HCT116 (cell line): ENCODE data around the gene ACOXL. TPM values are rescaled to one million over a fixed set of nuclear protein-coding genes. Genes with fewer than 3 reads are reported as not detected.

Source experiments
- ATAC-seq: fragments of 200-7000 bp; cut with Tn5 transposase; 2 replicates; pipeline ENCODE4 v1.9.1; 2020; ENCODE audit warnings: mild to moderate bottlenecking, moderate library complexity
- BruUV-seq: library from RNA; stranded (reverse); fragments of 400-500 nt; replicated peaks from 2 replicates; lab custom pipeline; 2021; lab: Mats Ljungman, UMichigan
- CTCF ChIA-PET: fragments of 300-600 bp; sonication (Branson Sonifier 250); formaldehyde crosslinking; loops from one replicate; lab custom pipeline; 2021; ENCODE audit warnings: antibody characterized with exemption; lab: Charles Lee
- POLR2A ChIA-PET: fragments of 300-600, 350-600 bp; sonication (Branson Sonifier 250); formaldehyde crosslinking; loops from one replicate; lab custom pipeline; 2021; ENCODE audit warnings: antibody characterized with exemption; lab: Charles Lee
- RAD21 ChIA-PET, 2 experiments: fragments of 300-600 bp; sonication (Branson Sonifier 250); formaldehyde crosslinking; loops; one replicate each; lab custom pipeline; 2023; ENCODE audit warnings: low total read pairs in 2 of 2; ENCODE audit not compliant: uncharacterized antibody in 2 of 2, unreplicated experiment in 2 of 2, low non-redundant PET in 1 of 2; lab: Charles Lee
- DNase-seq: peaks from one replicate; pipeline ENCODE4 v3.0.0-alpha.2; 2010; ENCODE audit warnings: low read depth, low spot score
- H2AFZ ChIP-seq: fragments of 200-600 bp; shearing (Covaris generic), sonication (generic); 2 replicates; pipeline ENCODE4 v1.6.1; 2017; ENCODE audit warnings: low read depth, mixed run types, mixed read lengths, antibody characterized with exemption, low read length; ENCODE audit not compliant: poor library complexity, severe bottlenecking
- H3K27ac ChIP-seq: 2 replicates; pipeline ENCODE4 v1.5.1; 2012; ENCODE audit warnings: low read depth, low read length
- H3K27me3 ChIP-seq: fragments of 200-600 bp; sonication (generic); 2 replicates; pipeline ENCODE4 v1.6.1; 2016; ENCODE audit warnings: mixed run types, low read length, mixed read lengths; ENCODE audit not compliant: insufficient read depth
- H3K36me3 ChIP-seq, 2 experiments: fragments of 200-500 bp in 1 of 2; fragments of 200-600 bp in 1 of 2; sonication (Bioruptor generic) in 1 of 2; sonication (generic) in 1 of 2; 2 replicates each; pipeline versions ENCODE4 v1.5.1 to v1.6.1; 2014 to 2016; ENCODE audit warnings: low read length in 2 of 2, inconsistent platforms in 1 of 2, mixed read lengths in 1 of 2, mixed run types in 1 of 2; ENCODE audit not compliant: insufficient read depth in 2 of 2, control insufficient read depth in 1 of 2
- H3K4me1 ChIP-seq, 2 experiments: fragments of 200-600 bp in 1 of 2; sonication (generic) in 1 of 2; 2 replicates each; pipeline versions ENCODE4 v1.5.1 to v1.6.1; 2012 to 2017; ENCODE audit warnings: low read length in 2 of 2, inconsistent platforms in 1 of 2, mild to moderate bottlenecking in 1 of 2, mixed read lengths in 1 of 2, mixed run types in 1 of 2, moderate library complexity in 1 of 2; ENCODE audit not compliant: insufficient read depth in 2 of 2, control insufficient read depth in 1 of 2
- H3K4me2 ChIP-seq: fragments of 200-600 bp; sonication (generic); 2 replicates; pipeline ENCODE4 v1.6.1; 2017; ENCODE audit warnings: mixed run types, low read length, mixed read lengths
- H3K4me3 ChIP-seq, 2 experiments: fragments of 200-600 bp in 1 of 2; sonication (generic) in 1 of 2; replicated peaks in 1 of 2; 2 replicates each; pipeline ENCODE4 v1.5.1; 2011 to 2016; ENCODE audit warnings: low read length in 2 of 2, control low read depth in 1 of 2, low read depth in 1 of 2, mild to moderate bottlenecking in 1 of 2, mixed read lengths in 1 of 2, mixed run types in 1 of 2
- H3K79me2 ChIP-seq: fragments of 200-600 bp; sonication (generic); 2 replicates; pipeline ENCODE4 v1.6.1; 2017; ENCODE audit warnings: mild to moderate bottlenecking, mixed run types, low read length, moderate library complexity, mixed read lengths; ENCODE audit not compliant: insufficient read depth
- H3K9ac ChIP-seq: fragments of 200-600 bp; sonication (generic); 2 replicates; pipeline ENCODE4 v1.6.1; 2016; ENCODE audit warnings: low read length, mixed read lengths
- H3K9me2 ChIP-seq: fragments of 200-600 bp; sonication (generic), shearing (Covaris generic); 2 replicates; pipeline ENCODE4 v1.6.1; 2017; ENCODE audit warnings: mixed run types, mild to moderate bottlenecking, moderate library complexity; ENCODE audit not compliant: insufficient read depth
- H3K9me3 ChIP-seq, 2 experiments: fragments of 200-500 bp in 1 of 2; fragments of 200-600 bp in 1 of 2; sonication (Bioruptor generic) in 1 of 2; sonication (generic) in 1 of 2; 2 replicates each; pipeline ENCODE4 v1.6.1; 2014 to 2017; ENCODE audit warnings: low read length in 2 of 2, mixed read lengths in 2 of 2, inconsistent platforms in 1 of 2, low read depth in 1 of 2, mild to moderate bottlenecking in 1 of 2, mixed run types in 1 of 2, moderate library complexity in 1 of 2; ENCODE audit not compliant: control insufficient read depth in 1 of 2, insufficient read depth in 1 of 2
- H4K20me1 ChIP-seq: fragments of 200-600 bp; sonication (generic), shearing (Covaris generic); 2 replicates; pipeline ENCODE4 v1.6.1; 2017; ENCODE audit warnings: mixed run types, mild to moderate bottlenecking, moderate library complexity; ENCODE audit not compliant: insufficient read depth
- EZH2 ChIP-seq: fragments of 200-600 bp; sonication (generic); IDR thresholded peaks from 2 replicates; pipeline ENCODE4 v1.6.1; 2017; ENCODE audit warnings: antibody characterized with exemption, mixed run types
- FOSL1 ChIP-seq: IDR thresholded peaks from 2 replicates; pipeline ENCODE4 v1.6.1; 2012; ENCODE audit warnings: low read depth
- JUND ChIP-seq: IDR thresholded peaks from 2 replicates; pipeline ENCODE4 v1.6.1; 2012
- POLR2A ChIP-seq: IDR thresholded peaks from 2 replicates; pipeline ENCODE4 v1.7.0; 2011; ENCODE audit warnings: borderline replicate concordance; ENCODE audit not compliant: insufficient read depth, insufficient read length; ENCODE audit errors: extremely low read depth
- POLR2AphosphoS5 ChIP-seq: IDR thresholded peaks from 2 replicates; pipeline ENCODE4 v1.6.1; 2011; ENCODE audit warnings: mild to moderate bottlenecking, low read depth, low read length, moderate library complexity
- RAD21 ChIP-seq: IDR thresholded peaks from 2 replicates; pipeline ENCODE4 v1.6.1; 2012; ENCODE audit warnings: low read depth, mild to moderate bottlenecking
- REST ChIP-seq: IDR thresholded peaks from 2 replicates; pipeline ENCODE4 v1.6.1; 2012; ENCODE audit warnings: low read depth
- TCF7L2 ChIP-seq: IDR thresholded peaks from 2 replicates; pipeline ENCODE4 v1.7.0; 2011; ENCODE audit warnings: borderline replicate concordance, inconsistent platforms; ENCODE audit not compliant: insufficient read depth, insufficient read length; ENCODE audit errors: extremely low read depth
- ZFX ChIP-seq: fragments of 450-650 bp; IDR thresholded peaks from 2 replicates; pipeline ENCODE4 v1.6.1; 2017
- ZNF274 ChIP-seq: fragments of 200-500 bp; sonication (Bioruptor generic); IDR thresholded peaks from 2 replicates; pipeline ENCODE4 v1.6.1; 2014; ENCODE audit warnings: mild to moderate bottlenecking, low read depth, low read length, inconsistent platforms
- intact Hi-C: fragments of 100-400 bp; cut with micrococcal nuclease; formaldehyde crosslinking; loops from 2 replicates; pipeline ENCODE4 v1.10.0; 2022
- total RNA-seq: library from RNA; stranded (reverse); gene quantifications from one replicate; pipeline ENCODE4 v1.2.1, GENCODE V29; 2021; ENCODE audit not compliant: unreplicated experiment
- TF ChIP-seq, protein P1 (sequence below), 3 experiments: fragments of 200-600 bp in 1 of 3; sonication (generic) in 1 of 3; IDR thresholded peaks in 2 of 3; conservative IDR thresholded peaks in 1 of 3; 2 replicates each; pipeline ENCODE4 v1.5.1; 2012 to 2017; ENCODE audit warnings: low read depth in 2 of 3, low read length in 2 of 3, antibody characterized with exemption in 1 of 3, borderline replicate concordance in 1 of 3, control low read depth in 1 of 3, mild to moderate bottlenecking in 1 of 3, mixed read lengths in 1 of 3, mixed run types in 1 of 3, moderate library complexity in 1 of 3; ENCODE audit not compliant: insufficient read depth in 1 of 3
- TF ChIP-seq, protein P2 (sequence below): IDR thresholded peaks from 2 replicates; pipeline ENCODE4 v1.6.1; 2012

The ACOXL gene
- total RNA-seq, 1 experiment from 2014 or later = 5.5 TPM

DNA sequence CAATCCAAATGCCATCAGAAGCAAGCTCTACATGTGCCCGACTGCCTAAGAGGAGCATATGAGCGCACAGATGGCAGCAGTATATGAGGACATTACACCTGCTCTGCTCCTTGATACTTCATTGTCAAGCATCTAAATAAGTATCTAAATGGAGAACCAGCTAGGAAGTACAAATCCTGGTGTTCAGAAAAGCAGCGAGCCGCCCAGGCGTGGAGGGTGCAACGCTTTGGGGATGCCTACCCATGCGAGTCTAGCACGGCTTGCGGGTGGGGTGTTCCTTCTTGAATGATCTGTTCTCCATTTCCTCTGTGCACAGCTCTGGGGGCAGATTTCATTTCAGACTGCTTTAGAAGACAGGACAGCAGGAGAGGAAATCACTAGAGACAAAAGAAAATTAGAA is 325.3 kb downstream of the ACOXL start:
- intact Hi-C loops = no loop called here
- ATAC-seq = no peak
- BruUV-seq = no TSS peak
- no peaks in the 10 kb centered on the region for H3K79me2 ChIP-seq
- TF ChIP-seq FOSL1 (no peak), JUND (no peak), TCF7L2 (no peak), POLR2A (no peak), REST (no peak), RAD21 (no peak), ZNF274 (no peak), EZH2 (no peak), POLR2AphosphoS5 (no peak), ZFX (no peak)
- TF ChIP-seq, protein P1, sequence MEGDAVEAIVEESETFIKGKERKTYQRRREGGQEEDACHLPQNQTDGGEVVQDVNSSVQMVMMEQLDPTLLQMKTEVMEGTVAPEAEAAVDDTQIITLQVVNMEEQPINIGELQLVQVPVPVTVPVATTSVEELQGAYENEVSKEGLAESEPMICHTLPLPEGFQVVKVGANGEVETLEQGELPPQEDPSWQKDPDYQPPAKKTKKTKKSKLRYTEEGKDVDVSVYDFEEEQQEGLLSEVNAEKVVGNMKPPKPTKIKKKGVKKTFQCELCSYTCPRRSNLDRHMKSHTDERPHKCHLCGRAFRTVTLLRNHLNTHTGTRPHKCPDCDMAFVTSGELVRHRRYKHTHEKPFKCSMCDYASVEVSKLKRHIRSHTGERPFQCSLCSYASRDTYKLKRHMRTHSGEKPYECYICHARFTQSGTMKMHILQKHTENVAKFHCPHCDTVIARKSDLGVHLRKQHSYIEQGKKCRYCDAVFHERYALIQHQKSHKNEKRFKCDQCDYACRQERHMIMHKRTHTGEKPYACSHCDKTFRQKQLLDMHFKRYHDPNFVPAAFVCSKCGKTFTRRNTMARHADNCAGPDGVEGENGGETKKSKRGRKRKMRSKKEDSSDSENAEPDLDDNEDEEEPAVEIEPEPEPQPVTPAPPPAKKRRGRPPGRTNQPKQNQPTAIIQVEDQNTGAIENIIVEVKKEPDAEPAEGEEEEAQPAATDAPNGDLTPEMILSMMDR (IDR thresholded peaks at IDR 0.05 in 2 of 3, conservative IDR thresholded peaks at IDR 0.05 in 1 of 3; ENCODE audit: borderline replicate concordance in 1 of 3, insufficient read depth in 1 of 3, low read depth in 2 of 3, low read length in 2 of 3) = no peak
- TF ChIP-seq, protein P2, sequence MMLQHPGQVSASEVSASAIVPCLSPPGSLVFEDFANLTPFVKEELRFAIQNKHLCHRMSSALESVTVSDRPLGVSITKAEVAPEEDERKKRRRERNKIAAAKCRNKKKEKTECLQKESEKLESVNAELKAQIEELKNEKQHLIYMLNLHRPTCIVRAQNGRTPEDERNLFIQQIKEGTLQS = no peak
- H3K36me3 ChIP-seq = no peaks in the 10 kb centered on the region
- no peak overlapping the region for H3K4me3 ChIP-seq
- no peaks in the 10 kb centered on the region for H3K9me3 ChIP-seq
- RAD21 ChIA-PET = no interaction called here
- no peaks in the 10 kb centered on the region for H3K27me3 ChIP-seq
- CTCF ChIA-PET = no interaction called here
- POLR2A ChIA-PET = no interaction called here
- H3K27ac ChIP-seq = no peak overlapping the region
- H3K4me2 ChIP-seq = no peak overlapping the region
- DNase-seq = no peak
- no peak overlapping the region for H2AFZ ChIP-seq
- no peaks in the 10 kb centered on the region for H3K9me2 ChIP-seq
- H3K4me1 ChIP-seq = no peaks in the 10 kb centered on the region
- no peak overlapping the region for H3K9ac ChIP-seq
- no peaks in the 10 kb centered on the region for H4K20me1 ChIP-seq
